Neural crest cell (in vitro differentiated cells): Measurements from ENCODE around the gene C14orf119. TPM values are rescaled to one million over a fixed set of nuclear protein-coding genes. Genes with fewer than 3 reads are reported as not detected.
A peak's percentile ranks its signal among the peaks of the same experiment; 100 is the strongest.

Experiments
- DNase-seq: peaks from one replicate; pipeline ENCODE4 v3.0.0; 2021; ENCODE audit warnings: low read depth, mixed read lengths, low spot score
- H3K27ac Mint-ChIP-seq: one replicate; pipeline ENCODE4 v1.8.0; 2021; ENCODE audit warnings: mild to moderate bottlenecking, mixed read lengths; ENCODE audit not compliant: unreplicated experiment
- H3K27me3 Mint-ChIP-seq: 2 replicates; pipeline ENCODE4 v1.8.0; 2021; ENCODE audit warnings: low read depth, mild to moderate bottlenecking, mixed read lengths
- H3K36me3 Mint-ChIP-seq: 2 replicates; pipeline ENCODE4 v1.8.0; 2021; ENCODE audit warnings: low read depth, mild to moderate bottlenecking, mixed read lengths
- H3K4me1 Mint-ChIP-seq: 2 replicates; pipeline ENCODE4 v1.8.0; 2021; ENCODE audit warnings: mixed read lengths
- H3K4me3 Mint-ChIP-seq: one replicate; pipeline ENCODE4 v1.8.0; 2021; ENCODE audit warnings: mild to moderate bottlenecking, mixed read lengths
- H3K9me3 Mint-ChIP-seq: 2 replicates; pipeline ENCODE4 v1.8.0; 2021; ENCODE audit warnings: mixed read lengths
- CTCF ChIP-seq: fragments of 200-600 bp; sonication (generic); conservative IDR thresholded peaks from 2 replicates; pipeline ENCODE4 v1.5.0; 2021; ENCODE audit warnings: antibody characterized with exemption, mild to moderate bottlenecking
- total RNA-seq: library from RNA; stranded (reverse); gene quantifications from 2 replicates; pipeline ENCODE4 v1.2.1, GENCODE V29; 2021

The C14orf119 gene
- total RNA-seq, 1 donor from 2014 or later, result 48.6 TPM

- Mint-ChIP-seq H3K9me3 (no peaks in the 10 kb centered on the region), H3K27ac (no peak overlapping the region), H3K36me3 (no peaks in the 10 kb centered on the region), H3K4me3 (no peak overlapping the region), H3K27me3 (peaks cover 3% of the 10 kb centered on the region), H3K4me1 (peaks cover 16% of the 10 kb centered on the region)
- TF ChIP-seq CTCF, result no peak
- DNase-seq, result no peak
Observed at GRCh38 chr14:23114669-23115038, 19.3 kb downstream of the C14orf119 start.

GRCh38 chr14:23115039-23115731, 19.9 kb downstream of the C14orf119 start:
- no peak overlapping the region for H3K27ac Mint-ChIP-seq
- H3K4me1 Mint-ChIP-seq, result peaks cover 16% of the 10 kb centered on the region
- H3K27me3 Mint-ChIP-seq, result peaks cover 3% of the 10 kb centered on the region
- no peak for DNase-seq
- H3K9me3 Mint-ChIP-seq, result no peaks in the 10 kb centered on the region
- no peak overlapping the region for H3K4me3 Mint-ChIP-seq
- TF ChIP-seq CTCF, result no peak
- H3K36me3 Mint-ChIP-seq, result no peaks in the 10 kb centered on the region

GRCh38 chr14:23115918-23116317, 20.6 kb downstream of the C14orf119 start:
- H3K36me3 Mint-ChIP-seq, result no peaks in the 10 kb centered on the region
- no peak overlapping the region for H3K27ac Mint-ChIP-seq
- no peak for TF ChIP-seq CTCF

GRCh38 chr14:23117371-23118020, 22.2 kb downstream of the C14orf119 start:
- H3K27me3 Mint-ChIP-seq, result peaks cover 6% of the 10 kb centered on the region
- H3K4me3 Mint-ChIP-seq, result no peak overlapping the region
- no peak for TF ChIP-seq CTCF
- H3K4me1 Mint-ChIP-seq, result peaks cover 26% of the 10 kb centered on the region
- no peak overlapping the region for H3K27ac Mint-ChIP-seq
- no peaks in the 10 kb centered on the region for H3K9me3 Mint-ChIP-seq
- H3K36me3 Mint-ChIP-seq, result no peaks in the 10 kb centered on the region
- no peak for DNase-seq

More at GRCh38 chr14:23115918-23116317, 20.6 kb downstream of the C14orf119 start:
- Mint-ChIP-seq H3K27me3 (peaks cover 3% of the 10 kb centered on the region), H3K9me3 (no peaks in the 10 kb centered on the region), H3K4me1 (peaks cover 20% of the 10 kb centered on the region), H3K4me3 (no peak overlapping the region)
- DNase-seq, result no peak

- no peak for DNase-seq
- H3K27me3 Mint-ChIP-seq, result peaks cover 6% of the 10 kb centered on the region
- H3K4me1 Mint-ChIP-seq, result peaks cover 26% of the 10 kb centered on the region
- no peaks in the 10 kb centered on the region for H3K36me3 Mint-ChIP-seq
- no peaks in the 10 kb centered on the region for H3K9me3 Mint-ChIP-seq
- no peak within 1 kb of the TSS for H3K4me3 Mint-ChIP-seq
- no peak for TF ChIP-seq CTCF
- peak within 1 kb of the TSS; percentile 50 for H3K27ac Mint-ChIP-seq
Observed at GRCh38 chr14:23118506-23119362, 23.4 kb downstream of the C14orf119 start, which contains the start of gene CEBPE. Gene CEBPE (minus strand): TSS chr14:23119255. CDS start chr14:23119091, 164 bp downstream.
